DND-41 (cell line): ENCODE measurements around the gene RNF220.

Source experiments
- ATAC-seq: fragments of 200-7000 bp; cut with Tn5 transposase; 3 replicates; pipeline ENCODE4 v1.9.1; 2021; ENCODE audit warnings: low read depth; ENCODE audit not compliant: insufficient read depth
- DNase-seq: peaks from one replicate; pipeline ENCODE4 v3.0.0-alpha.2; 2020
- H2AFZ ChIP-seq: 2 replicates; pipeline ENCODE4 v1.6.0; 2012; ENCODE audit warnings: low read depth, low read length
- H3K27ac ChIP-seq: 2 replicates; pipeline ENCODE4 v1.5.1; 2012; ENCODE audit warnings: low read length, inconsistent platforms
- H3K27me3 ChIP-seq: fragments of 200-600 bp; sonication (generic); 2 replicates; pipeline ENCODE4 v1.6.0; 2012; ENCODE audit warnings: low read length, mild to moderate bottlenecking, inconsistent platforms; ENCODE audit not compliant: insufficient read depth, poor library complexity
- H3K36me3 ChIP-seq: 2 replicates; pipeline ENCODE4 v1.5.1; 2012; ENCODE audit warnings: low read length, inconsistent platforms; ENCODE audit not compliant: insufficient read depth
- H3K4me1 ChIP-seq: 2 replicates; pipeline ENCODE4 v1.5.1; 2012; ENCODE audit warnings: mild to moderate bottlenecking, low read length; ENCODE audit not compliant: insufficient read depth
- H3K4me2 ChIP-seq: 2 replicates; pipeline ENCODE4 v1.6.0; 2012; ENCODE audit warnings: mild to moderate bottlenecking, moderate library complexity, low read length, inconsistent platforms; ENCODE audit not compliant: insufficient read depth
- H3K4me3 ChIP-seq, 2 experiments: fragments of 200-600 bp in 1 of 2; shearing (Covaris generic) in 1 of 2; 2 replicates each; pipeline ENCODE4 v1.5.1; 2012 to 2016; ENCODE audit warnings: inconsistent platforms in 2 of 2, low read length in 2 of 2, mild to moderate bottlenecking in 2 of 2, low read depth in 1 of 2, moderate library complexity in 1 of 2
- H3K79me2 ChIP-seq: 2 replicates; pipeline ENCODE4 v1.6.0; 2012; ENCODE audit warnings: low read length, inconsistent platforms; ENCODE audit not compliant: insufficient read depth
- H3K9ac ChIP-seq: 2 replicates; pipeline ENCODE4 v1.6.0; 2012; ENCODE audit warnings: low read depth, mild to moderate bottlenecking, inconsistent platforms, low read length, moderate library complexity
- H3K9me3 ChIP-seq: 2 replicates; pipeline ENCODE4 v1.5.1; 2012; ENCODE audit warnings: low read length, moderate library complexity, mild to moderate bottlenecking, inconsistent platforms; ENCODE audit not compliant: insufficient read depth, severe bottlenecking
- H4K20me1 ChIP-seq: 2 replicates; pipeline ENCODE4 v1.6.0; 2012; ENCODE audit warnings: low read length; ENCODE audit not compliant: insufficient read depth
- EZH2 ChIP-seq: IDR thresholded peaks from 3 replicates; pipeline ENCODE4 v1.6.1; 2012; ENCODE audit warnings: borderline replicate concordance, low read depth, mild to moderate bottlenecking, moderate library complexity, low read length, inconsistent platforms; ENCODE audit not compliant: severe bottlenecking
- TF ChIP-seq, protein P1 (sequence below): IDR thresholded peaks from 2 replicates; pipeline ENCODE4 v1.5.1; 2012; ENCODE audit warnings: borderline replicate concordance, low read length, moderate library complexity, mild to moderate bottlenecking; ENCODE audit not compliant: poor library complexity, severe bottlenecking; ENCODE audit errors: extremely low read depth

Gene RNF220

DNA sequence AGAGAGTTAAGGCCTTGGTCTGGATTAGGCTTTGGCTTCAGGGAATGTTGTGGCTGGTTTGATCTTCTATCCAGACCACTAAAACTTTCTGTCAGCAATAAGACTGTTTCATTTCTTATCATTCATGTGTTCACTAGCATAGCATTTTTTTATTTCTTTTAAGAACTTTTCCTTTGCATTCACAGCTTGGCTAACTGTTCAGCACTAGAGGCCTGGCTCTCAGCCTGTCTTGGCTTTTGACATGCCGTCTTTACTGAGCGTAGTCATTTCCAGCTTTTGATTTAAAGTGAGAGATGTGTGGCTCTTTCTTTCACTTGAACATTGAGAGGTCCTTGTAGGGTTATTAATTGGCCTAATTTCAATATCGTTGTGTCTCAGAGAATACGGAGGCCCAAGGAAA, 62.5 kb downstream of the RNF220 start:
- no peak overlapping the region for H3K9ac ChIP-seq
- no peaks in the 10 kb centered on the region for H3K4me1 ChIP-seq
- ATAC-seq (no peak), DNase-seq (no peak)
- no peaks in the 10 kb centered on the region for H3K9me3 ChIP-seq
- H4K20me1 ChIP-seq = no peaks in the 10 kb centered on the region
- no peaks in the 10 kb centered on the region for H3K36me3 ChIP-seq
- H3K4me3 ChIP-seq = no peak overlapping the region
- H3K27me3 ChIP-seq = peaks cover 10% of the 10 kb centered on the region
- no peak overlapping the region for H2AFZ ChIP-seq
- TF ChIP-seq, protein P1, sequence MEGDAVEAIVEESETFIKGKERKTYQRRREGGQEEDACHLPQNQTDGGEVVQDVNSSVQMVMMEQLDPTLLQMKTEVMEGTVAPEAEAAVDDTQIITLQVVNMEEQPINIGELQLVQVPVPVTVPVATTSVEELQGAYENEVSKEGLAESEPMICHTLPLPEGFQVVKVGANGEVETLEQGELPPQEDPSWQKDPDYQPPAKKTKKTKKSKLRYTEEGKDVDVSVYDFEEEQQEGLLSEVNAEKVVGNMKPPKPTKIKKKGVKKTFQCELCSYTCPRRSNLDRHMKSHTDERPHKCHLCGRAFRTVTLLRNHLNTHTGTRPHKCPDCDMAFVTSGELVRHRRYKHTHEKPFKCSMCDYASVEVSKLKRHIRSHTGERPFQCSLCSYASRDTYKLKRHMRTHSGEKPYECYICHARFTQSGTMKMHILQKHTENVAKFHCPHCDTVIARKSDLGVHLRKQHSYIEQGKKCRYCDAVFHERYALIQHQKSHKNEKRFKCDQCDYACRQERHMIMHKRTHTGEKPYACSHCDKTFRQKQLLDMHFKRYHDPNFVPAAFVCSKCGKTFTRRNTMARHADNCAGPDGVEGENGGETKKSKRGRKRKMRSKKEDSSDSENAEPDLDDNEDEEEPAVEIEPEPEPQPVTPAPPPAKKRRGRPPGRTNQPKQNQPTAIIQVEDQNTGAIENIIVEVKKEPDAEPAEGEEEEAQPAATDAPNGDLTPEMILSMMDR = no peak
- no peak for TF ChIP-seq EZH2
- no peak overlapping the region for H3K27ac ChIP-seq
- no peaks in the 10 kb centered on the region for H3K79me2 ChIP-seq
- no peak overlapping the region for H3K4me2 ChIP-seq

DNA sequence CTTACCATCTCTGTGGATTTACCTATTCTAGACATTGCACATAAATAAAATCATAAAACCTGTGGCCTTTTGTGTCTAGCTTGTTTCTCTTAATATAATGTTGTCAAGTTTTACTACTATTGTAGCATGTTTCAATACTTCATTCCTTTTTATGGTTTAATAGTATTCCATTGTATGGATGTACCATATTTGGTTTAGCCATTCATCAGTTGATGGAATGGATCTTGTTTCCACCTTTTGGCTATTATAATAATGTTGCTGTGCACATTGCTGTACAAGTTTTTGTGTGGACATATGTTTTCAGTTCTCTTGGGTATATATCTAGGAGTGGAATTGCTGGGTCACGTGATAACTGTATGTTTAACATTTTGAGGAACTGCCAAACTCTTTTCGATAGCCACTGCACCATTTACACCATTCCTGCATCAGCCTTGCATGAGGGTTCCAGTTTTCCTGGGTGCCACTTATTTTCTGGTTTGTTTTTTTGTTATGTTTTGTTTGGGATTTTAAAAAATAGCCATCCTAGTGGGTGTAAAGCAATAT, 66.9 kb downstream of the RNF220 start:
- no peak for TF ChIP-seq EZH2
- TF ChIP-seq, protein P1 = no peak
- H3K9me3 ChIP-seq = no peaks in the 10 kb centered on the region
- no peak overlapping the region for H2AFZ ChIP-seq
- H3K79me2 ChIP-seq = no peaks in the 10 kb centered on the region
- H3K4me3 ChIP-seq = no peak overlapping the region
- no peak overlapping the region for H3K4me2 ChIP-seq
- DNase-seq (no peak), ATAC-seq (no peak)
- H3K36me3 ChIP-seq = no peaks in the 10 kb centered on the region
- no peak overlapping the region for H3K27ac ChIP-seq
- H4K20me1 ChIP-seq = no peaks in the 10 kb centered on the region
- peaks cover 19% of the 10 kb centered on the region for H3K27me3 ChIP-seq
- no peaks in the 10 kb centered on the region for H3K4me1 ChIP-seq
- H3K9ac ChIP-seq = no peak overlapping the region

DNA sequence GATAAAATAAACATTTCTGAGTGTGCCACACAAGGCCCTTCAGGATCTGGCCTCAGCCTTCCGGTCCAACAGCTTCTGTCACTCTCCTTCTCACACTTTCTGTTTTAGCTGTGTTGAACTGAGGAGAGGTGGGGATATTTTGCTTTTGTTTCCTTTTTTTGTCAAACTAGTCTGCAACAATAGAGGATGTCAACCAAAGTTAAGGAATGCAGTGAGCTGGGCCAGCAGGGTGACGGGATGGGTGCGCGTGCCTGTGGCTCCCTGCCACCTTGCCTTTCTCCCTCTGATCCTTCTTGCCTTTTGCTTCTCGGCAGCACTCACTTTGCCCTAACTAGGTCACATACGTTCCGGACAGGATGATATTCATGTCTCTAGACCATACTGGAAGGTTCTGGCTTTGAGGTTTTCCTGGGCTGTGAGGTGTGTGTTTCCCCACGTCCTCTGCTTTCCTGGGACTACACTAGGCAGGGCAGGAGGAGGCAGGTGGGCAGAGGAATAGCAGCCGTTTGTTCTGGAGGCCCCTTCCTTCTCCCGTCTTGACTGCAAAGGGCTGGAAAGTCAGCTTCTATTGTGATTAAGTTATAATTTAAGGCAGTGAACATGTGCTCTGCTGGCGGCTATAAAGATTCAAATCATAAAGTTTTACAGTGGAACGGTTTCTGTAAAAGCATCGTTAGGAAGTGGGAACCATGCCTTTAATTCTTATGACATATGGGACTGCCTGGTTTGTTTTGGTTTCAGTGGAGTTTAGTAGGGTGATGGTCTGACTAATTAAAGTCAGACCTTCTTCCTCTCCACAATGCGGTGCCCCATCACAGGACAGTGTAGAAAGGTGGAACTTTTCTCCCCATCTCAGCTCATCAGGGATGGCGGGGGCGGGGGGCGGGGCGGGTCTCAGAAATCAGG, 67.8 kb downstream of the RNF220 start:
- Histone ChIP-seq H4K20me1 (no peaks in the 10 kb centered on the region), H3K27ac (no peak overlapping the region), H3K4me1 (no peaks in the 10 kb centered on the region), H3K4me3 (no peak overlapping the region), H3K27me3 (peaks cover 19% of the 10 kb centered on the region), H3K79me2 (no peaks in the 10 kb centered on the region), H3K9me3 (no peaks in the 10 kb centered on the region), H3K36me3 (no peaks in the 10 kb centered on the region), H2AFZ (no peak overlapping the region), H3K9ac (no peak overlapping the region), H3K4me2 (no peak overlapping the region)
- DNase-seq (no peak), ATAC-seq (no peak)
- no peak for TF ChIP-seq EZH2
- TF ChIP-seq, protein P1 = no peak
